Measurements from ENCODE around the gene THNSL1.

The THNSL1 gene

GRCh38 chr10:25052012-25052411 is 35.6 kb downstream of the THNSL1 start:
- H3K4me3 ChIP-seq (ENCODE audit: low read depth, low read length) = no peak overlapping the region
- TF ChIP-seq, protein P1, sequence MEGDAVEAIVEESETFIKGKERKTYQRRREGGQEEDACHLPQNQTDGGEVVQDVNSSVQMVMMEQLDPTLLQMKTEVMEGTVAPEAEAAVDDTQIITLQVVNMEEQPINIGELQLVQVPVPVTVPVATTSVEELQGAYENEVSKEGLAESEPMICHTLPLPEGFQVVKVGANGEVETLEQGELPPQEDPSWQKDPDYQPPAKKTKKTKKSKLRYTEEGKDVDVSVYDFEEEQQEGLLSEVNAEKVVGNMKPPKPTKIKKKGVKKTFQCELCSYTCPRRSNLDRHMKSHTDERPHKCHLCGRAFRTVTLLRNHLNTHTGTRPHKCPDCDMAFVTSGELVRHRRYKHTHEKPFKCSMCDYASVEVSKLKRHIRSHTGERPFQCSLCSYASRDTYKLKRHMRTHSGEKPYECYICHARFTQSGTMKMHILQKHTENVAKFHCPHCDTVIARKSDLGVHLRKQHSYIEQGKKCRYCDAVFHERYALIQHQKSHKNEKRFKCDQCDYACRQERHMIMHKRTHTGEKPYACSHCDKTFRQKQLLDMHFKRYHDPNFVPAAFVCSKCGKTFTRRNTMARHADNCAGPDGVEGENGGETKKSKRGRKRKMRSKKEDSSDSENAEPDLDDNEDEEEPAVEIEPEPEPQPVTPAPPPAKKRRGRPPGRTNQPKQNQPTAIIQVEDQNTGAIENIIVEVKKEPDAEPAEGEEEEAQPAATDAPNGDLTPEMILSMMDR (IDR thresholded peaks at IDR 0.05; ENCODE audit: borderline replicate concordance, insufficient read depth, low read depth, low read length) = no peak

DNA sequence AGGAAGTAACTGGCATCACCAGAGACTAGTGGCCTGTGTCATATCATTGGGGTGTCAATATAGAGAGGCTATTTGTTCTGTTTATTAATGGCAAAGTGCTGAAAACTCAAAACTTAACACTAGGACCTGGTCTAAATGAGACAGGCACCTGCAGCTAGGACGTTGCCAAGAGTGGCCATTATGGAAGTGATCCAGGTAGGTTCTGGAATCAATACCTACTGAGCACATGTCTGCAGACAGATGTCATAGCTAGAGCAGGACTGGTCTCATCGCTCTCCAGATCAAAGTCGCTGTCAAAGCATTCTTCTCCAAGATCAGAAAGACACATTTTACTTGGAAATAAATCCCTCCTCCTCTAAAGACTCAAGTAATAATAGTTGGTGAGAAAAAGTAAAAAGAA is 40.3 kb downstream of the THNSL1 start:
- TF ChIP-seq, protein P1 (IDR thresholded peaks at IDR 0.05; ENCODE audit: borderline replicate concordance, insufficient read depth, low read depth, low read length) = no peak
- no peak overlapping the region for H3K4me3 ChIP-seq (ENCODE audit: low read depth, low read length)

GRCh38 chr10:25057886-25058285 is 41.5 kb downstream of the THNSL1 start:
- TF ChIP-seq, protein P1 (IDR thresholded peaks at IDR 0.05; ENCODE audit: borderline replicate concordance, insufficient read depth, low read depth, low read length) = no peak
- H3K4me3 ChIP-seq (ENCODE audit: low read depth, low read length) = no peak overlapping the region

GRCh38 chr10:25059990-25060389 is 43.6 kb downstream of the THNSL1 start:
- H3K4me3 ChIP-seq (ENCODE audit: low read depth, low read length) = no peak overlapping the region
- TF ChIP-seq, protein P1 (IDR thresholded peaks at IDR 0.05; ENCODE audit: borderline replicate concordance, insufficient read depth, low read depth, low read length) = no peak

DNA sequence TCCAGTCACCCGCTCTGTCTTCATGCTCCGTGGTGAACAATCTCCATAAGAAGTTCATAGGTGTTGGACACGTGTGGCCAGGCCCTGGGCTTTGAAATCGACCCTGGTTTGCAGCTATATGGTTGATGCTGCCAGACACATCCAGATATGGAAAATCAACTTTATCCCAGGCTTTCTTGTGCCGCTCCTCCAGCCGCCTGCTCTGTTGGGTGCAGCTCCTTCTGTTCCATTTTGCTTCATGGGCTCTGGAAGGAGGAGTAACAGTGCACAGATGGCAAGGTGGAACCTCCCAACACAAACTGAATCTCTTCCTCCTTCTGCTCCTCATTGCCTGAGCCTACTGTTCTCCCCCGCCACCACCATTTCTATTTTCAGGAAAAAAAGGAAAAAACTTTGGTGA is 44.7 kb downstream of the THNSL1 start:
- TF ChIP-seq, protein P1 (IDR thresholded peaks at IDR 0.05; ENCODE audit: borderline replicate concordance, insufficient read depth, low read depth, low read length) = no peak
- H3K4me3 ChIP-seq (ENCODE audit: low read depth, low read length) = no peak overlapping the region

DNA sequence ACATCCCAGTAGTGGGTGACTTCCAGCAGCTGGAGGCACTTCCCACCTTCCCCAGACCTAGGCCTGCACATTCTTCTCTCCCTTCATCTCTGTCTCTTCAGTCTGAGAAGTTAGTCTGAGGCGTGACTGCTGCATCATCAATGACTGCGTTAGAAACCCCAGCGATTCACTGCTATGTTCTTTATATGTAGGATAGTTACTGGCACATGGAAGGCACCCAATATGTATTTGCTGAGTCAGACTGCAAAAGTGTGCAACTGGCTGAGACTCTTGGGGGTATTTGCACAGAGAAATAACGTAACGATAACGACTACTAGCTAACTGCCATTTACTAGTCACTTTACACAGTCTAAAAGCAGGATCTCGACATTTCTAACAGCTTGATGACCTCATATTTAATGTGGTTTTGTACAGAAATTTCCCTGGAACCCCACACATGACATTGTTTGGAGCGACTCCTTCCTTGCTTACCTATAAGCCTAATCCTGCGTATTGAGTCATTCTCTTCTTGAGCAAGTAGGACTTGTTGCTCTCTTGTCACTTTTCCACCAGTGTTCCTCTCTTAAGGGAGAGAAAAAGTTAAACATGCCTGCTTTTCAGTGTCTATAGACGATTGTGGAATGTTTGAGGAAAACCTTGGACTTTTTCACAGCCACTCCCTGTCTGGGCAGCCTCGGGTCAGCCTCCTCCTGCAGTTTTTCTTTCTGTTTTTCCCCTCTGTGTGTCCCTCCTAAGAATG is 45.5 kb downstream of the THNSL1 start:
- TF ChIP-seq, protein P1 (IDR thresholded peaks at IDR 0.05; ENCODE audit: borderline replicate concordance, insufficient read depth, low read depth, low read length) = no peak
- no peak overlapping the region for H3K4me3 ChIP-seq (ENCODE audit: low read depth, low read length)

- TF ChIP-seq, protein P1 (IDR thresholded peaks at IDR 0.05; ENCODE audit: borderline replicate concordance, insufficient read depth, low read depth, low read length) = no peak
- no peak overlapping the region for H3K4me3 ChIP-seq (ENCODE audit: low read depth, low read length)
Measured at GRCh38 chr10:25063157-25063556, 46.7 kb downstream of the THNSL1 start.
